Spinal cord (tissue), 10 donors: ENCODE results near the gene TIMP3. TPM values are rescaled to one million over a fixed set of nuclear protein-coding genes. Genes with fewer than 3 reads are reported as not detected.
A peak's percentile ranks its signal among the peaks of the same experiment; 100 is the strongest.

Experiments used
- DNase-seq, 6 donors: peaks; one replicate each; pipeline versions ENCODE4 v3.0.0 to v3.0.0-alpha.2; 2013 to 2015; ENCODE audit warnings: low spot score in 6 of 6, low read depth in 4 of 6
- H3K27ac ChIP-seq: one replicate; pipeline ENCODE4 v1.5.1; 2013; ENCODE audit warnings: low read depth, low read length, control low read depth
- H3K27me3 ChIP-seq: one replicate; pipeline ENCODE4 v1.6.1; 2013; ENCODE audit warnings: low read length; ENCODE audit not compliant: control insufficient read depth, insufficient read depth
- H3K36me3 ChIP-seq: one replicate; pipeline ENCODE4 v1.6.1; 2013; ENCODE audit warnings: low read length; ENCODE audit not compliant: control insufficient read depth, insufficient read depth
- H3K4me1 ChIP-seq: one replicate; pipeline ENCODE4 v1.6.1; 2013; ENCODE audit warnings: low read length; ENCODE audit not compliant: control insufficient read depth, insufficient read depth
- H3K4me3 ChIP-seq: one replicate; pipeline ENCODE4 v1.5.1; 2013; ENCODE audit warnings: low read depth, low read length, control low read depth
- H3K9me3 ChIP-seq: one replicate; pipeline ENCODE4 v1.6.1; 2013; ENCODE audit warnings: low read length; ENCODE audit not compliant: control insufficient read depth, insufficient read depth
- WGBS: methylation state at CpG from one replicate; pipeline ENCODE4 v1.1.5; 2013; ENCODE audit warnings: missing lambda C conversion rate; ENCODE audit not compliant: insufficient coverage; 5-methylcytosine and 5-hydroxymethylcytosine counted together
- polyA plus RNA-seq, 2 donors: library from polyadenylated mRNA; unstranded; fragments of 120-200 nt; gene quantifications; one replicate each; pipeline ENCODE4 v1.2.1, GENCODE V29; 2013; ENCODE audit not compliant: insufficient read length in 2 of 2
- total RNA-seq, 2 donors: library from RNA; depleted of rRNA in 1 of 2; stranded (reverse); fragments of 120-200 nt in 1 of 2; fragments of >200 nt in 1 of 2; gene quantifications; one replicate each; pipeline versions ENCODE4 v1.2.3 to v1.2.4, GENCODE V29; 2013 to 2014
- donor health status: healthy.

TIMP3 gene
- total and polyA plus RNA-seq, 4 donors, result 182 to 353 (median 229) TPM

- Histone ChIP-seq H3K4me3 (no peak overlapping the region), H3K36me3 (peaks cover 14% of the 10 kb centered on the region), H3K27me3 (no peaks in the 10 kb centered on the region), H3K4me1 (peaks cover 45% of the 10 kb centered on the region), H3K9me3 (no peaks in the 10 kb centered on the region), H3K27ac (no peak overlapping the region)
- WGBS, result 51% methylated on average over 6 of the region's 10 CpGs
- peak in 2 of 6 donors; percentile 24 to 64 for DNase-seq
Measured at GRCh38 chr22:32823024-32823730, 21.7 kb downstream of the TIMP3 start.

GRCh38 chr22:32824531-32825312 is 23.2 kb downstream of the TIMP3 start:
- H3K4me1 ChIP-seq, result peaks cover 50% of the 10 kb centered on the region
- peaks cover 8% of the 10 kb centered on the region for H3K36me3 ChIP-seq
- H3K9me3 ChIP-seq, result no peaks in the 10 kb centered on the region
- WGBS, result 47% methylated on average over 10 of the region's 11 CpGs
- H3K27ac ChIP-seq, result peak overlapping the region; percentile 48
- H3K27me3 ChIP-seq, result no peaks in the 10 kb centered on the region
- peak in 2 of 6 donors; percentile 48 to 72 for DNase-seq
- H3K4me3 ChIP-seq, result no peak overlapping the region

GRCh38 chr22:32826537-32826936 is 25.0 kb downstream of the TIMP3 start:
- H3K27ac ChIP-seq, result no peak overlapping the region

GRCh38 chr22:32827049-32827602 is 25.6 kb downstream of the TIMP3 start:
- H3K4me1 ChIP-seq, result peaks cover 70% of the 10 kb centered on the region

More at GRCh38 chr22:32826537-32826936, 25.0 kb downstream of the TIMP3 start:
- no peak overlapping the region for H3K4me3 ChIP-seq
- peaks cover 8% of the 10 kb centered on the region for H3K36me3 ChIP-seq
- WGBS, result no CpG with 5 or more reads among the region's 2 CpGs
- no peaks in the 10 kb centered on the region for H3K27me3 ChIP-seq
- DNase-seq, result no peak
- no peaks in the 10 kb centered on the region for H3K9me3 ChIP-seq
- peaks cover 67% of the 10 kb centered on the region for H3K4me1 ChIP-seq

GRCh38 chr22:32828150-32828549 is 26.6 kb downstream of the TIMP3 start:
- H3K4me3 ChIP-seq, result no peak overlapping the region
- no peaks in the 10 kb centered on the region for H3K27me3 ChIP-seq
- H3K36me3 ChIP-seq, result peaks cover 11% of the 10 kb centered on the region
- H3K27ac ChIP-seq, result peak overlapping the region; percentile 35
- no peak for DNase-seq
- WGBS, result 71% methylated on average over 2 of the region's 2 CpGs
- H3K9me3 ChIP-seq, result no peaks in the 10 kb centered on the region
- H3K4me1 ChIP-seq, result peaks cover 69% of the 10 kb centered on the region

More at GRCh38 chr22:32827049-32827602, 25.6 kb downstream of the TIMP3 start:
- Histone ChIP-seq H3K36me3 (peaks cover 8% of the 10 kb centered on the region), H3K9me3 (no peaks in the 10 kb centered on the region), H3K4me3 (no peak overlapping the region), H3K27me3 (no peaks in the 10 kb centered on the region), H3K27ac (no peak overlapping the region)
- 70% methylated on average over 4 of the region's 7 CpGs for WGBS
- DNase-seq, result peak in 1 of 6 donors; percentile 20

- no peak overlapping the region for H3K4me3 ChIP-seq
- H3K36me3 ChIP-seq, result peaks cover 7% of the 10 kb centered on the region
- DNase-seq, result no peak
- no peaks in the 10 kb centered on the region for H3K27me3 ChIP-seq
- peaks cover 64% of the 10 kb centered on the region for H3K4me1 ChIP-seq
- H3K9me3 ChIP-seq, result no peaks in the 10 kb centered on the region
- no CpG with 5 or more reads among the region's 5 CpGs for WGBS
- peak overlapping the region; percentile 70 for H3K27ac ChIP-seq
Measured at GRCh38 chr22:32828561-32828960, 27.1 kb downstream of the TIMP3 start.

GRCh38 chr22:32829451-32829851 is 27.9 kb downstream of the TIMP3 start:
- 58% methylated on average over 9 of the region's 10 CpGs for WGBS
- peak in 1 of 6 donors; percentile 61 for DNase-seq
- Histone ChIP-seq H3K27me3 (no peaks in the 10 kb centered on the region), H3K36me3 (peaks cover 7% of the 10 kb centered on the region), H3K9me3 (no peaks in the 10 kb centered on the region), H3K27ac (peak overlapping the region; percentile 70), H3K4me1 (peaks cover 63% of the 10 kb centered on the region), H3K4me3 (no peak overlapping the region)

- peak overlapping the region; percentile 70 for H3K27ac ChIP-seq
- DNase-seq, result peak in 1 of 6 donors; percentile 41
- H3K27me3 ChIP-seq, result no peaks in the 10 kb centered on the region
- H3K4me3 ChIP-seq, result no peak overlapping the region
- no peaks in the 10 kb centered on the region for H3K9me3 ChIP-seq
- H3K4me1 ChIP-seq, result peaks cover 61% of the 10 kb centered on the region
- H3K36me3 ChIP-seq, result peaks cover 7% of the 10 kb centered on the region
- 53% methylated on average over 9 of the region's 11 CpGs for WGBS
Measured at GRCh38 chr22:32830473-32830872, 29.0 kb downstream of the TIMP3 start.

GRCh38 chr22:32830957-32831356 is 29.5 kb downstream of the TIMP3 start:
- Histone ChIP-seq H3K9me3 (no peaks in the 10 kb centered on the region), H3K4me1 (peaks cover 61% of the 10 kb centered on the region), H3K4me3 (no peak overlapping the region), H3K27ac (peak overlapping the region; percentile 70), H3K36me3 (peaks cover 7% of the 10 kb centered on the region), H3K27me3 (no peaks in the 10 kb centered on the region)
- no peak for DNase-seq
- 90% methylated on average over 2 of the region's 2 CpGs for WGBS
